Head of caudate nucleus (tissue), 42 donors: Measurements from ENCODE around the gene IRF8.
"Not testable (repeated sequence)": the region's sequence is repeated elsewhere in the genome, so short reads cannot be mapped to it uniquely, and the experiment has no call there.

ENCODE experiments used
- DNase-seq, 42 donors: peaks; one replicate each; pipeline versions ENCODE4 v3.0.0 to v3.0.0-alpha.2; 2020 to 2021; ENCODE audit warnings: mixed read lengths in 7 of 42
- intact Hi-C: fragments of 100-400 bp; cut with DNase I; formaldehyde crosslinking; loops from one replicate; pipeline ENCODE4 v1.15.0; 2022

Gene IRF8

GRCh38 chr16:85863384-85863774 lies 35.6 kb upstream of the IRF8 start:
- DNase-seq = peak in 1 of 42 donors; percentile 16
- intact Hi-C loops = no loop called here

GRCh38 chr16:85864965-85865364 lies 34.0 kb upstream of the IRF8 start:
- intact Hi-C loops = no loop called here
- no peak for DNase-seq

DNA sequence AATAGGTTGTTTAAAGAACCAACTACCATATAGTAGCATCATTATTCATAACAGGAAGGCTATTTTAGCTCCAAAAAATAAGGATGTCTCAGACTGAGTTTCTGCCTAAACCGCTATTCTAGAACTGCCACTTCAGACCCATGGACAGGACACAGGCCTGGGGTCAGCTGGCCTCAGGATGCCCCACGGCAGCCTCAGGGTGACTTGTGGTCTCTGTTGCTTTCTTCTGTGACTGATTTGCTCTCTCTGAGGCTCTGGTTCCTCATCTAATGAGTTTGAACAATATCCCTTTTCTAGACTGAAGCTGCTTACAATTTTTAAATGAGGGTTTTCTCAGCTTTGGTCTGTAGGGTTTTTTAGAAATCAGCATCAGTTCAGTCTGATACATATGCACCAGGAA lies 31.8 kb upstream of the IRF8 start:
- intact Hi-C loops = no loop called here
- DNase-seq = peak in 2 of 42 donors; percentile 20 to 34

GRCh38 chr16:85868495-85868894 lies 30.5 kb upstream of the IRF8 start:
- intact Hi-C loops = no loop called here
- DNase-seq = peak in 1 of 42 donors; percentile 14

DNA sequence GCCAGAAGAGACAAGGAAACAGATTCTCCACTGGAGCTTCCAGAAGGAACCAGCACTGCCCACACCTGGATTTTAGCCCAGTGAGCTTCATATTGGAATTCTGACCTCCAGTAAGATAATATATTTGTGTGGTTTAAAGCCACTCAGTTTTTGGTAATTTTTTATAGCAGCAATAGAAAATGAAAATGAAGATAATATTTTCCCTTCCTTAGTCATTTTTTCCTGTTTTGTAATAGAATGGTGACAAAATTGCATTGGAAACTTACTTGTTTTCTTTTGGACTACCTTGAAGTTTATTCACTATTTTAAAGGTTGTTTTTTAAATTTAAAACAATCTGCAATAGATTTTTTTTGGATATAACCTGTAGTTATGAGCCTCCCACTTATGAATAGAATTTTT lies 29.8 kb upstream of the IRF8 start:
- peak in 1 of 42 donors; percentile 22 for DNase-seq
- intact Hi-C loops = no loop called here

GRCh38 chr16:85869785-85870558 lies 29.0 kb upstream of the IRF8 start:
- DNase-seq = peak in 3 of 42 donors; percentile 35 to 41 (median 37)
- intact Hi-C loops = no loop called here

GRCh38 chr16:85871756-85872155 lies 27.2 kb upstream of the IRF8 start:
- peak in 1 of 42 donors; percentile 20 for DNase-seq
- intact Hi-C loops = no loop called here

DNA sequence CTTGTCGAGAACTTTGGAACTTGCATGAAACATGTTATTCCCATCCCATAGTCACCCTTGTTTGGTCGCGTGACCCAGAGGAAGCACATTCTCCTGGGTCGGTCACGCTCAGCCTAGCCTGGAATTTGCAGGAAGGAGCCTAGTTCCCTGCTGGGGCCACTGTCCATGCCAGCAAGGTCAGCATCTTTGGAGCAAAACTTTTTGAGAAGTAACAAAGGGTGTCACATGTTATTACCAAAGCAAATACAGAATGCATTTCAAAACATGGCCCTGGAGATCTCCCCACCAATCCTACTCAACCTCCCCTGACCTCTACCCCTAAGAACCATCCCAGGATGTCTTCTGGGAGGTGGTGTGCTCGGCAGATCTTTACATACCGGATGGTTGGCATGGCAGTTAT lies 26.2 kb upstream of the IRF8 start:
- intact Hi-C loops = no loop called here
- DNase-seq = peak in 3 of 42 donors; percentile 43 to 47 (median 44)

GRCh38 chr16:85873153-85873552 lies 25.8 kb upstream of the IRF8 start:
- intact Hi-C loops = no loop called here
- DNase-seq = peak in 1 of 42 donors; percentile 0

DNA sequence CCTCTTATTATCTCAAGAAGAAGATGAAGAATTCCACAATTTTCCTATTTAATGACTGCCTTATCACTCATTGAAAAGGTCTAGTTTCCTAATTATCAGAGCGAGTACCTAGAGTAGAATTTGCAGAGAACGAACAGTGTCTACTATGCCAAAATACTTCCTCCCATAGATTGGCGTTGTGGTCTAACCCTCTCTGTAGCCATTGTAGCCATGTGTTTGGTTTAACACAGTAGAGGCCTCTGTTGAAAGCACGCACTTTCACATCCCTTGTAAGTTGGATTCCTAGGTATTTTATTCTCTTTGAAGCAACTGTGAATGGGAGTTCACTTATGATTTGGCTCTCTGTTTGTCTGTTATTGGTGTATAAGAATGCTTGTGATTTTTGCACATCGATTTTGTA lies 24.9 kb upstream of the IRF8 start:
- intact Hi-C loops = not testable (repeated sequence)
- DNase-seq = peak in 1 of 42 donors; percentile 29

DNA sequence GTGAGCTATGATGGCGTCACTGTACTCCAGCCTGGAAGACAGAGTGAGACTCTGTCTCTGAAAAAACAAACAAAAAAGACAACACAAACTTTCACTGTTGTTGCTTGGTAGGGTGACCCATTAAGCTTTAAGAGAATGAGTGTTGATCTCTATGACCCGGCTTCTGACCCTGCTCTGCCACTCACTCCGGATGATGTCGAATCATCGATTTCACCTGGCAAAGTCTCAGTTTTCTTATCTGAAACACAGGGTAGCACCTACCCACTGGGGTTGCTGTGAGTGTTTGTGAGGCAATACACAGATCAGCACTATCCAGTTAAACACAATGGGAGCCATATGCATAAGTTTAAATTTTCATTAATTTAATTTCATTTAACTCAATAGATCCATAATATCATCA lies 20.6 kb upstream of the IRF8 start:
- intact Hi-C loops = no loop called here
- DNase-seq = peak in 1 of 42 donors; percentile 5

DNA sequence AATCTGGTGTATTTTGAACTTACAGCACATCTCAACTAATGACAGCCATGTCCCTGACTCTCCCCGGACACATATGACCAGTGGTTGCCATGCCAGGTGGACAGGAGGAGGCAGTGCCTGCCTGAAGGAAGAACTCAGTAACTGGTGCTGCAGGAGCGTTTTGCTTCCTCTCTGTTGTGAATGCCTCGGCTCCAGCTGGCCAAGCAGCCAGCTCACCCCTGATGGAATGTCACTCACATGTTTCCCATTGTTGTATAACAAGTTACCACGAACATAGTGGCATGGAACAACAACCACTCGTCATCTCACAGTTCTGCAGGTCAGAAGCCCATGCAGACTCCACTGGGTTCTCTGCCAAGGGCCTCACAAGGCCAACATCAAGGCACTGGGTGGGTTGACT lies 20.1 kb upstream of the IRF8 start:
- peak in 1 of 42 donors; percentile 34 for DNase-seq
- intact Hi-C loops = no loop called here

DNA sequence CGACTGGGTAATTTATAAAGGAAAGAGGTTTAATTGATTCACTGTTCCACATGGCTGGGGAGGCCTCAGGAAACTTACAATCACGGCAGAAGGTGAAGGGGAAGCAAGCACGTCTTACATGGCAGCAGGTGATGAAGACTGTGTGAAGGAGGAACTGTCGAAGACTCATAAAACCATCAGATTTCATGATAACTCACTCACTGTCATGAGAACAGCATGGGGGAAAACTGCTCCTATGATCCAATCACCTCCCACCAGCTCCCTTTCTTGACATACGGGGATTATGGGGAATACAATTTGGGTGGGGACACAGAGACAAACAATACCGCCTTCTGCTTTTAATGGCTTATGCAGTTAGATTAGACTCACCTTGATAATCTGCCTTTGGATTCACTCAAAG lies 19.4 kb upstream of the IRF8 start:
- peak in 1 of 42 donors; percentile 14 for DNase-seq
- intact Hi-C loops = no loop called here

- intact Hi-C loops = no loop called here
- DNase-seq = peak in 1 of 42 donors; percentile 22
Observed at GRCh38 chr16:85879975-85880831, 18.8 kb upstream of the IRF8 start.

- intact Hi-C loops = no loop called here
Observed at GRCh38 chr16:85880861-85881260, 18.1 kb upstream of the IRF8 start.

GRCh38 chr16:85881436-85881835 lies 17.5 kb upstream of the IRF8 start:
- intact Hi-C loops = no loop called here

More at GRCh38 chr16:85880861-85881260, 18.1 kb upstream of the IRF8 start:
- peak in 1 of 42 donors; percentile 19 for DNase-seq

GRCh38 chr16:85882181-85882810 lies 16.7 kb upstream of the IRF8 start:
- peak in 15 of 42 donors; percentile 9 to 62 (median 34) for DNase-seq
- intact Hi-C loops = no loop called here

More at GRCh38 chr16:85881436-85881835, 17.5 kb upstream of the IRF8 start:
- peak in 1 of 42 donors; percentile 32 for DNase-seq

DNA sequence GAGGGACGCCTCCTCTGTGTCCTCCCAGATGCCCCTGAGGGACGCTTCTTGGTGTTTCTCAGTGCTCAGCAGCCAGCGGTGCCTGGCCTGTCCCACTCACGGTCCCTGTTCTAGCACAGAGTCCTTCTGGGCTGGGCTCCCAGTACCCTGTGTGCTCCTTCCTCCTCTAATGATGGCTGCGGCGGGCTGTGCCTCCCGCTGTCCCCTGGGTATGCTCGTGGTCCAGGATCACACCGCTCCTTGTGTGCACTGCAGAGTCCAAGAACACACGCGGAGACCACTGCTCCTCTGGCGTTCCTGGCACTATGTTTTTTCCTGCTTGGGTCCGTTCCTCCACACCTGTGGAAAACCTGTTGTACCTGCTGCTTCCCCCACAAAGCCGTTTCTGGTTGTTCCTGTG lies 15.1 kb upstream of the IRF8 start:
- peak in 2 of 42 donors; percentile 19 to 21 for DNase-seq
- intact Hi-C loops = no loop called here

- intact Hi-C loops = no loop called here
- DNase-seq = peak in 3 of 42 donors; percentile 8 to 21 (median 18)
Observed at GRCh38 chr16:85884808-85885463, 14.0 kb upstream of the IRF8 start.
